GM03348 (cell line): Measurements from ENCODE around the gene FOLR1.

Experiments
- DNase-seq: peaks from one replicate; pipeline ENCODE4 v3.0.0; 2012; ENCODE audit warnings: low spot score

The FOLR1 gene

DNA sequence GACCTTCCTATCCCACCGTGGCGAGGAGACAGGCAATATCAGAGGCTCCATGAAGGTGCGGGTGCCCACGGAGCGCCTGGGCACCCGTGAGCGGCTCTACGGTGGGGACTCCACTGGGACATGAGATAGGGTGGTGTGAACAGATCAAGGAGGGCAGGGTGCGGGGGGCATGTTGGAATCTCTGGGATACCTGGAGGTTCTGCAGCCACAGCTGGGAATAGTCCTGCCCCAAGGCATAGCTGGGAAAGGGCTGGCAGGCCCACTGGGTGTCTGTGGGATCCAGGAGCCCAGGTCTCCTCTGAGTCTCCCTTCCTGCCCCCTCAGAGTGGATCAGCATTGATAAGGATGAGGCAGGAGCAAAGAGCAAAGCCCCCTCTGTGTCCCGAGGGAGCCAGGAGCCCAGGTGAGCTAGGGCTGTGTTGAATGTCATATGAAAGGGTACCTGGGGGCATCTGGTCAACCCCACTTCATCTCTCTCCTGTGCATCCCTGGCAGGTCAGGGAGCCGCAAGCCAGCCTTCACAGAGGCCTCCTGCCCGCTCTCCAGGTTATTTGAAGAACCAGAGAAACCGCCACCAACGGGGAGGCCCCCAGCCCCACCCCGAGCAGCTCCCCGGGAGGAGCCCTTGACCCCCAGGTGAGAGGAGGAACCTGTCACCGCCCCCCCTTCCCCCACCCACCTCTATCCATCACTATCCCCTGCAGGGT, 43.6 kb downstream of the FOLR1 start:
- DNase-seq, result no peak

DNA sequence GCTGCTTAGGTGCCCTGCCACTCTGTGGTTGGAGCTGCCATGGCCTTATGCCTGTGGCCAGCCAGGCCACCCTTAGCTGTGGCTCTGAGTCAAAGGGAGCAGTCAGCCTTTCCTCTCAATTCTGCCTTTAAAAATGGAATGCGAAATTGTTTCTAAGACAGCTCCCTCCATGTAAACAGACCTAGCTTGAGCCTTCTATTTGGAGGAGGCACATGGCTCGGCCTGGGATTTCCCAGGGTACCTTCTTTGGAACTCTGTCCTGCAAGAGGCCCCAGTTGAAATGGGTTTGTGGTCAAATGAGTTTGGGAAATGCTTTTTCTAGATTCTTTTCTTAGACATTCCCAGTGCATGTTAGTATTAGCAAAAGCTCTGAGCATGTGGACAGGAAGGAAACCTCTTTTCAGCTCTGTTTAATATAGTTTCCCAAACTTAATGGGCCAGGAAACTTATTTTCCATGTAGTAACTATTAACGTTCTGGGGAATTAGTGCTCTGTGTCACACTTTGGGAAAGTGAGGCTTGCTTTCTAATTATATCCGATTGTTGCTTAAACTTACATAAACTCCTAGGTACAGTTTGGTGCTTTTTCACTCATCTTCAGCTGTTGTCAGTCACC, 44.2 kb downstream of the FOLR1 start:
- no peak for DNase-seq

DNA sequence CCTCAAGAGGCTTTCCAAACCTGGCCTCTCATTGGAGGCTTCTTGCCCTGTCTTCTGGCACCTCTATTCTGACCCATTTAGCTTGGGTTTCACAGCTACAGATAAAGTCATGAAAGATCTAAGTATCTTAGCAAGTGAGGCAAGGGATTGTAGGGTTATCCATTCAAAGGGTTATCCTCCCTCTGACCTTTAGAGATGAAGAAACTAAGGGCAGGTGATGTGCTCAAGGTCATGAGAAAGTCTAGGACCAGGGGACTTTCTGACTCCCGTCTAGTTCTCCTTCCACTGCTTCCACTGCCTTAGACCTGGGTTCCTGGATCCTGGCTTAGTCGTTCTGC, 44.8 kb downstream of the FOLR1 start:
- no peak for DNase-seq

DNA sequence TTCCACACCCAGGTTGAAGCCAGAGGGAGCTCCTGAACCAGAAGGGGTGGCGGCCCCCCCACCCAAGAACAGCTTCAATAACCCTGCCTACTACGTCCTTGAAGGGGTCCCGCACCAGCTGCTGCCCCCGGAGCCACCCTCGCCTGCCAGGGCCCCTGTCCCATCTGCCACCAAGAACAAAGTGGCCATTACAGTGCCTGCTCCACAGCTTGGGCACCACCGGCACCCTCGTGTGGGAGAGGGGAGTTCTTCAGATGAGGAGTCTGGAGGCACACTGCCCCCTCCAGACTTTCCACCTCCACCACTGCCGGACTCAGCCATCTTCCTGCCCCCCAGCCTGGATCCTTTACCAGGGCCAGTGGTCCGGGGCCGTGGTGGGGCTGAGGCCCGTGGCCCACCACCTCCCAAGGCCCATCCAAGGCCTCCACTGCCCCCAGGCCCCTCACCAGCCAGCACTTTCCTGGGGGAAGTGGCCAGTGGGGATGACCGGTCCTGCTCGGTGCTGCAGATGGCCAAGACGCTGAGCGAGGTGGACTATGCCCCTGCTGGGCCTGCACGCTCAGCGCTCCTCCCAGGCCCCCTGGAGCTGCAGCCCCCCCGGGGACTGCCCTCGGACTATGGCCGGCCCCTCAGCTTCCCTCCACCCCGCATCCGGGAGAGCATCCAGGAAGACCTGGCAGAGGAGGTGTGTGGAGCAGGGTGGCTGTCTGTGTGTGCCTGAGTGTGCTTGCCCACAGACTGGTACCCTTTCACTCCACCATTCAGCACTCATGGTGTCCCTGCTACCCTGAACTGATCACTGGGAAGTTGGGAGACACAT, 45.4 kb downstream of the FOLR1 start:
- DNase-seq, result no peak

DNA sequence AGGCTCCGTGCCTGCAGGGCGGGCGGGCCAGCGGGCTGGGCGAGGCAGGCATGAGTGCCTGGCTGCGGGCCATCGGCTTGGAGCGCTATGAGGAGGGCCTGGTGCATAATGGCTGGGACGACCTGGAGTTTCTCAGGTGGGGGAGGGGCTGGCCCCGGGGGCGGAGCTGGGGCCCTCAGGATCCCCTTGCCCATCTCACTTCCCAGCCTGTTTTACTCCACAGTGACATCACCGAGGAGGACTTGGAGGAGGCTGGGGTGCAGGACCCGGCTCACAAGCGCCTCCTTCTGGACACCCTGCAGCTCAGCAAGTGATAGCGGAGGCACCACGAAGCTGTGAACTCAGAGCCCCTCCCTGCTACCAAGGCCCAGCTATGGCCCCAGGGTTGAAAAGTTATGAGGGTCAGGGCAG, 46.1 kb downstream of the FOLR1 start:
- DNase-seq, result peak; percentile 88

DNA sequence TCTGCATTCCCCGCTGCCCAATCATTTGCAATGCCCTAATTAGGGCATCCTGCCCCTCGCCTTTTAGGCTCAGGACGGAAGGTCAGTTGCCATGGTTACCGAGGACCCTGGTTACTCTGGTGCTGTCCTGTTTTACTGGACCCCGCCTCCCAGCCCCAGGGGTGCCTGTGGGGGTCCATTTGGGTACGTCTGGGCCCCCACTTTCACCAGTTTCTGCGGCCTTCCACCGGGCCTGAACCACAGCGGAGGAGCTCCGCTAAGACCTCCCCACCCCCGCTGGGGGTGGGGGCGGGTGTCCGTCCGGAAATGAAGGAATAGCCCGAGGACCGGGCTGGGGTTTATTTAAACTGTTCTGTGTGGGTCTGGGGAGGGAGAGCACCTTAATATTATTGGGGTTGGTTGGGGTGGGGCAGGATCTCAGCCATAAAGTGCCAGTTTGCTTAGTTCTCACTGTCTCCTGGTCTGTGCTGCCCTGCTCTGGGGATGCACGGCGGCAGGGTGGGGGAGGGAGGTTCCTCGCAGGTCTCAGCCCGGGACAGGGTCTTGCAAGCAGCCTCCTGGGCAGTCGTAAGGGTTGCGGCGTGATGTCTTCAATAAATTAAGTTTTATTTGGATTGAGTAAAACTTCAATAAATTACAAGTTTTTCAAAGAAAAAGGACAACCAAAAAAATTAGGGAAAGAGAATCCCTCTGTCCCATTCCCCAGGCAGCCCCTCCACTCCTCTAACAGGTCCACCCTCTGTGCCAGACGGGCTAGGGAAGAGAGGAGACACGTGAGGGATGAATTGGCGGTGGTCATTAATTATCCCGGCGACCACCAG, 46.8 kb downstream of the FOLR1 start:
- no peak for DNase-seq

DNA sequence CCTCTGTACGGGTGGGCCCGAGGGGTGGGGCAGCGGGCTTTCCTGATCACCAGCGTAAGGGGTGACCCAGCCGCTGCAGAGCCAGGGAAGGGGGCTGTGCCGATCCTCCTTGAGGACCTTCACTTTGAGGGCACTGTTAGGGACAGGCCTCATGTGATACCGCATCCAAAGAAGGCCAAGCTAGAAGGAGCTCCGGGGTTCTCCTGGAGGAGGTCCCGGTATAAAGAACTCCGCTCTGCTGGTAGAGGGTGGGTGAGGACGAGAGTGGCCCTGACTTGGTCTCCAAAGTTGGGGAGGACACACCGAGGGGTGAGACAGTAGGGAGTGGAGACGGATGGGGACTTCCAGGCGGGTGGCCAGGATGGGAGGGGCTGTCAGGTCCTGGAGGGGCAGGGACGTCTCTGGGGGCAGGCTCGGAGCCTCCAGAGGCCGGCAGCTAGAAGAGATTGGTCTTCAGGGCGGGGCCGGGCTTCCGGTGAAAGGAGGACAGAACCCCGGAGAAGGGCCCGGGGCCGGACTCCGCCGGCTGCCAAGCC, 47.4 kb downstream of the FOLR1 start:
- DNase-seq, result peak; percentile 90

DNA sequence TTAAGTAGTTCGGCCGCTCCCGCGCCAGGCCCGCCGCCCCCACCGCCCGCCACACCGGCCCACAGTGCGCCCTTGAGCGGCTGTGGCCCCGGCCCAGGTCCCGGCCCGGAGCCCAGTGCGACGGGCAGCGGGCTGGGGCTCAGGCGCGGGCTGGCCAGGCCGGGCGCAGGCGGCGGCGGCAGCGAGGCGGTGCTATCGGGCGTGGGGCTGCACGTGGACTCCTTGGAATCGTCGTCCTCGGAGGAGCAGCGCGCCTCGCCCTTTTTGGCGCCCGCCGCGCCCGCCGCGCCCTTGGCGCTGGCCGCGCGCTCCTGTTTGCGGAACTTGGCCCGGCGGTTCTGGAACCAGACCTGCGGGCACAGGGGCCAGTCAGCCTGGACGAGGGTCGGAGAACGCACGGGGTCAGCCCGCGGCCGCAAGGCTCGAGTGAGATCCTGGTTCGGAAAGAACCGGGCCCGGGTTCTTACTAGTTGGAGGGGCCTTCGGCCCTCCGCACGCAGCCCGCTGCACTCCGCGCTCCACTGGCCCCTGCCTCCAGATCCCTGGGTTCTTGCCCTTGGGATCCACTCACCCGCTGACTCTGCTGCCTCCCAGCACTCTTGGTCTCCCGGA, 48.0 kb downstream of the FOLR1 start:
- peak; percentile 79 for DNase-seq

DNA sequence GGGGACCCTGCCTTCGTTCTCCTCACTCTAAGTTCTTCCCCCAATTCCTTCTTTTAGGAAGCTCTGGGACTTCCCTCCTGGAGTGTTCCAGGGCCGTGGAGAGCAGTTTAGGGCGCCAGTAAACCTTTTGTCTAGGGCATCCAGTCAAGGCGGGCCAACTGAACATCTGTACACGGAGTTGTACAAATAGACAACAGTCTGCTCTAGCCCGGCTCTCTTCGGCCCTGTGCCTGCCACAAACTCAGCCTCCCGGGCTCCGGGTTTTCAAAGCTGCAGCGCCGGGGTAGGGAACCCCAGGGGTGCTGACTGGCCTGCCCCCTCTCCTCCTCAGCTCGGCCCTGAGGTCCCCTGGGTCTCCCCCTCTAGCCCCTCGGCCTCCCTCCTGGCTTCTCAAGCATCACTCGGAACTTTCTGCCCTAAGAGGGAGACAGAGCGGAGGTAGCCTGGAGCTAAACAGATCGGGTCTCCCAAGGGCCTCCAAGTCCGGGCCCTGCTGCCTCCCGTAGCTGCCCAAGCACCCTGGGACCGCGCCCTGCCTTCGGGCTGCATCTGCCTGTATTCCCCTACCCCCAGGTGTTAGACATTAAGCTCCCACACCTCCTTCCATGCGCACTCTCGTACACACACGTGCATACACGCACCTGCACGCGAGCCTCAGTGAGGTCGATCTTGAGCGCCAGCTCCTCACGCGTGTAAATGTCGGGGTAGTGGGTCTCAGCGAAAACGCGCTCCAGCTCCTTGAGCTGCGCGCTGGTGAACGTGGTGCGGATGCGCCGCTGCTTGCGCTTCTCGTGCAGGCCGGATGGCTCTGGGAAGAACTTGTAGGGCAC, 48.7 kb downstream of the FOLR1 start:
- DNase-seq, result peak; percentile 36

DNA sequence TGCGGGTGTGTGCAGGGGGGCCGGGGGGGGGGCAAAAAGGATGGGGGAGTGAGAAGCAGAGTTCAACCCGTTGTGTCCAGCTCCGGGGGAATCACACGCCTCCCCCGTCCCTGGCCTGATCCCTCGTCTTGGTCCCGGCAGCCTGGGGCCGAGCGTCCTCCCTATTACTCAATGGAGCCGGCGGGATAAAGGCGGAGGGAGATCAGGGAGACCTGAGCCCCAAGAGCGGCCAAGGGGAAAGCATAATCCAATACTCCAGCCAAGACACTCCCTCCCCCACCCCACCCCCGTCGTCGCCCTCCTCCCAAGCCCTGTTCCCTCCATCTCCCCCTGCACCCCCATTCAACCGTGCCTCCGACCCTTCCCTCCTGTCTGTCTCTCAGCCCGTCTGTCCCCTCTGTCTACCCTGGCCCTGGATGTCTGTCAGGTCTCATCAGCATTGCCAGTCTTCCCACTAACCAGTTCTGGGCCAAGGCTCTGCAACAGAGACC, 49.4 kb downstream of the FOLR1 start:
- DNase-seq, result no peak

DNA sequence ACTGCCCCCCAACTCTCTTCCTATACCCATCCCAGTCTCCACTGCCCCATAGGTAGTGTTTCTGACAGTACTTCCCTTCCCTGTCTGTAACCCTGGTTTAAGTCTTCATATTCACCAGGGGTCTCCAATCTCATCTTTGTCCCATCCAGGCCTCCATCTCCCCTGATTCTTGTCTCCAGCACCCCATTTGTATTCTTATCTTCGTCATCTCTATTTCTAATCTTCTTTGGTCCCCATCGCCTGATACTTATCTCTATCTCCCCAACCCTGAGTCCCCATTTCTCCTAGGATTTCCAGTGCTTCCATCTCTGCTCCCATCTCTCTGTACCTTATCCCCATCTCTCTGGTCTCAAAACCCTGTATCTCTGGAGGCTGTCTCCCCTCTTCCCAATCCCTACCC, 50.2 kb downstream of the FOLR1 start:
- DNase-seq, result no peak

DNA sequence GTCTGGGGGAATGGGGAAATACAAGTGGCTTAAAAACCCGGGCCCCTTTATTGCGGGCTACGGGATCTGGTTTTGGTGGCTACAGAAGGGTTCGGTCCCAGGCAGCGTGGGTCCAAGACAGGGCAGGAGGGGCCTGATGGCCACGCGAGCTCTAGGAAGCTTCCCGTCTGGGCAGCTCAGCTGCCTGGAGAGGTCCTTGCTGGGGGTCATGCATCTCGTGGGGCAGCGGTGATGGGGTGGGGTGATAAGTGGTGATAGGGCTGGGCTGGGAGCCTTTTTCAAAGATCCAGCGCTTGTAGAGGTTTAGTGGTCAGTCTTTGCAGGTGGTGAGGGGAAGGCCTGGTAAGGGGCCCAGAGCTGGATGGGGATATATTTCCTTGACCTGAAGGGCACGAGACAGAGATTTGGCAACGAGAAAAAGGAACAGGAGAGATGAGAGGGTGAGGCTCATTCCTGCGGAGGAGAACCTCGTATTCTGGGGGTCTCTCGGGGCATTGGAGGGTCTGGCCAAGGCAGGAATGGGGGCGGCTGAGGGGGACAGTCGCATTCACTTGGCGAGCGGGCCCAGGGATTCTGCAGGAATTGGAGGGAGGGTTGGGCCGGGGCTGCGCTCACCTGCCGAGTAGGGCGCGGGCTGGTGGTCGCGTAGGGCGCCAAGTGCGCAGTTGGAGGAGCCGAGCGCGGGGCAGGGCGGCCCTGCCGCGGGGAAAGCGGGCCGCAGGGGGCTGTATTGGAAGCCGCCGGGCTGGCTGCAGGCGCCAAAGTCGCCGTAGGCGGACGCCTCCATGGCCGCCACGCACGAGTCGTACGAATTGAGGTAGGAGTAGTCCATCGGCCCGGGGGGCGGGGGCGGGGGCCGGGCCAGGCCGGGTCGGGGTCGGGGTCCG, 51.5 kb downstream of the FOLR1 start:
- DNase-seq, result no peak

DNA sequence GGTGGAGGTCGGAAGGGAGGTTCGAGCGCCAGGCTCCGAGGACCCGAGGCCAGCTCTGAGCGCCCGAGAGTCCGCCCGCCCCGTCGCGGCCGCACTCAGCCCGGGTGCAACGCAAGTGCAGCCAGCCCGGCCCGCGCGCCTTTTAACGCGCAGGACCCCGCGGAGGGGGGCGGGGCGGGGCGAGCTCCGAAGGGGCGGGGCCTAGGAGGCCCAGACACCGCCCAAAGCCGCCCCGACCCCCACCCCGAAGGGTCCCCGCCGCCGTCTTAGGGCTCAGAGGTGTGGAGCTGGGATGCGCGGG, 52.1 kb downstream of the FOLR1 start, which contains the start of gene PHOX2A:
Gene PHOX2A (minus strand): TSS at position 117 of the 301 bp plus-strand sequence. CDS start 172 bp downstream, outside the sequence.
- DNase-seq, result no peak

DNA sequence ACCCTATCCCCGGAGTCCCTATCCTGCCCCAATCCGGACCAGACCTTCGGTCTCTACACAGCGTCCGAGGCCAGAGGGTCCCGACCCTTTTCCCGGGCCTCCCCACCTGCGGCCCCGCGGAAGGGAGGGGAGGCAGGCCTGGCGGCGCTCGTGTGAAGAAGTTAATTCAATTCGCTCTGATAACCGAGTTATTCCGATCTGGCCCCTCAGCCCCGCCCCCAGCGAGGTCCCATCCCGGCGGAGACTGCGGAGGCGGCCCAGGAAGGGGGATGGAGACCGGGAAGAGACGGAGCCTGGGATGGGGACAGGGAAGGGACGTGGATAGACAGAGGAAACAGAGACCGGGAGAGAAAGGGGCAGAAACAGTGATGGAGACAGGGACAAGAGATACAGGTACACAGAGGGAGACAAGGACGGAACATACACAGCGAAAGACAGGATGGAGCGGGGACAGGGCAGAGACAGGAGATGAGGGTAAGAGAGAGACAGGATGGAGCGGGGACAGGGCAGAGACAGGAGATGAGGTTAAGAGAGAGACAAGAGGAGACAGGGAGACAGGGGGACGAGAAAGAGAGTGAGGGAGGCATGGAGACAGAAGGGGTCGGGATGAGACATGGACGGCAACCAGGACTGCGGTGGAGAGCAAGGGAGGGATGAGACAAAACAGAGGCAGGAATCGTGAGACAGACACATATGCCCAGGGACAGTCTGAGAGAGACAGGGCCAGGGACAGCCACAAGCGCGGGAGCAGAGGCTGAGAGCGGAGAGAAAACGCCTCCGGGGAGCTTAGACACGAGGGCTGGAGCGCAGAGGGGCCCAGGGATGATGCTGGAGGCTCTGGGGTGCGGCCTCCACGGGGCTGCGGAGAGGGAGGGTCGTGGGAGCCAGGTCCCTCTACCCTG, 52.7 kb downstream of the FOLR1 start:
- DNase-seq, result no peak

DNA sequence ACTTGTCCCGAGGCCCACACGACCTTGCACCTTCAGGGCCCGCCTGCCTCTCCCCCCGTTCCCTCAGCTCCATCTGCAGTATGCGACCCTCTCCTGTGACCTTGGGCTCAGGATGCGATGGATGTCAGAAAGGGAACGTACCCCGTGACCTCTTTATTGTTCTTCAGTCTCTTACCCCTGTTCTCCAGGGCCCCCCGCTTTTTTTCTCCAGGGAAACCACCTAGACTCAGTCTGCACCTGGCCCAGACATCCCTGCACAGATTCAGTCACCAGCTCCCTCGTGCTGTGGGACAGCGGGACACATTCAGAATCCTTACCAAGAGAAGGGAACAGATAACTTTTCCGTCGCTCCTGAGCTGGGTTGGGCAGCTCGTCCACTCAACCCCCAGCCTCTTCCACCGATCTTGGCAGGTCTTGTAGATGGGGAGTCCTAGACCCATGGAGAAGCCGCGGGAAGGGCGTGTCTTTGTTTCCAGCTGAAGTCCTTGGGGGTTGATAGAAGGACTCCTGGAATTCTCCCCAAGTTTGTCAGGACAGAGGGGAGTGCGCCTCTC, 53.4 kb downstream of the FOLR1 start:
- DNase-seq, result no peak
